BLaER1 treated with 17β-estradiol and CSF1 and Interleukin-3, amounts not matched to agents 10 nM and 100 nM (cell line): ENCODE results near the gene SULT4A1.
"Not testable (repeated sequence)": the region's sequence is repeated elsewhere in the genome, so short reads cannot be mapped to it uniquely, and the experiment has no call there.

Experiments
- H3K27ac ChIP-seq, 11 experiments: shearing (Covaris generic); formaldehyde crosslinking; 2 replicates each; pipeline ENCODE4 v1.8.1; 2022
- H3K27me3 ChIP-seq, 11 experiments: shearing (Covaris generic); formaldehyde crosslinking; 2 replicates each; pipeline ENCODE4 v1.8.1; 2022
- H3K36me3 ChIP-seq, 11 experiments: shearing (Covaris generic); formaldehyde crosslinking; 2 replicates each; pipeline ENCODE4 v1.8.1; 2022
- H3K4me1 ChIP-seq, 10 experiments: shearing (Covaris generic); formaldehyde crosslinking; 2 replicates each; pipeline ENCODE4 v1.8.1; 2022
- H3K4me2 ChIP-seq, 11 experiments: shearing (Covaris generic); formaldehyde crosslinking; 2 replicates each; pipeline ENCODE4 v1.8.1; 2022
- H3K4me3 ChIP-seq, 10 experiments: shearing (Covaris generic); formaldehyde crosslinking; 2 replicates each; pipeline ENCODE4 v1.8.1; 2022
- H3K9ac ChIP-seq, 11 experiments: shearing (Covaris generic); formaldehyde crosslinking; 2 replicates each; pipeline ENCODE4 v1.8.1; 2022
- H3K9me3 ChIP-seq, 11 experiments: shearing (Covaris generic); formaldehyde crosslinking; replicated peaks in 1 of 11; 2 replicates each; pipeline ENCODE4 v1.8.1; 2022
- H4K20me1 ChIP-seq, 11 experiments: shearing (Covaris generic); formaldehyde crosslinking; 2 replicates each; pipeline ENCODE4 v1.8.1; 2022
- Cebpa-rat ChIP-seq, 11 experiments: shearing (Covaris generic); IDR thresholded peaks; 2 replicates each; pipeline ENCODE4 v1.8.1; 2022

SULT4A1 gene

GRCh38 chr22:43876866-43877509, 14.7 kb upstream of the SULT4A1 start:
- Histone ChIP-seq H3K27me3 (no peaks in the 10 kb centered on the region), H3K4me3 (no peak overlapping the region), H3K9me3 (peaks cover 0 to 13% (median 0%) of the 10 kb centered on the region in 11 experiments; a peak in 4 of 22 replicates), H3K4me1 (no peaks in the 10 kb centered on the region), H4K20me1 (peaks cover 0 to 6% (median 0%) of the 10 kb centered on the region in 11 experiments; a peak in 2 of 22 replicates), H3K4me2 (no peak overlapping the region), H3K27ac (no peak overlapping the region), H3K36me3 (no peaks in the 10 kb centered on the region), H3K9ac (no peak overlapping the region)
- no peak for TF ChIP-seq Cebpa-rat (IDR thresholded peaks at IDR 0.05)

- H3K4me2 ChIP-seq, result no peak overlapping the region
- peaks cover 0 to 23% (median 4%) of the 10 kb centered on the region in 11 experiments; a peak in 7 of 22 replicates for H3K9me3 ChIP-seq
- H3K27ac ChIP-seq, result no peak overlapping the region
- TF ChIP-seq Cebpa-rat (IDR thresholded peaks at IDR 0.05), result no peak
- H3K27me3 ChIP-seq, result no peaks in the 10 kb centered on the region
- no peak overlapping the region for H3K9ac ChIP-seq
- H3K4me3 ChIP-seq, result no peak overlapping the region
- no peaks in the 10 kb centered on the region for H3K36me3 ChIP-seq
- no peaks in the 10 kb centered on the region for H4K20me1 ChIP-seq
- H3K4me1 ChIP-seq, result no peaks in the 10 kb centered on the region
These were observed 7.5 kb upstream of the SULT4A1 start for GRCh38 chr22:43869799-43870198.

- not testable (repeated sequence) for H3K4me3 ChIP-seq, H3K27ac ChIP-seq, H3K4me1 ChIP-seq, H4K20me1 ChIP-seq, H3K9ac ChIP-seq, H3K4me2 ChIP-seq, H3K36me3 ChIP-seq, H3K27me3 ChIP-seq
- peaks cover 0 to 20% (median 4%) of the 10 kb centered on the region in 11 experiments; a peak in 6 of 22 replicates for H3K9me3 ChIP-seq
These were observed 6.7 kb upstream of the SULT4A1 start for GRCh38 chr22:43869001-43869400.

GRCh38 chr22:43867839-43868635, 5.7 kb upstream of the SULT4A1 start:
- H3K27me3 ChIP-seq, result no peaks in the 10 kb centered on the region
- no peak overlapping the region for H3K4me2 ChIP-seq
- H3K9ac ChIP-seq, result no peak overlapping the region
- no peak overlapping the region for H3K27ac ChIP-seq
- peaks cover 0 to 20% (median 4%) of the 10 kb centered on the region in 11 experiments; a peak in 6 of 22 replicates for H3K9me3 ChIP-seq
- TF ChIP-seq Cebpa-rat (IDR thresholded peaks at IDR 0.05), result no peak
- H3K4me1 ChIP-seq, result no peaks in the 10 kb centered on the region
- no peak overlapping the region for H3K4me3 ChIP-seq
- H4K20me1 ChIP-seq, result no peaks in the 10 kb centered on the region
- H3K36me3 ChIP-seq, result no peaks in the 10 kb centered on the region

GRCh38 chr22:43862882-43863202, 529 bp upstream of the SULT4A1 start:
- no peak for TF ChIP-seq Cebpa-rat (IDR thresholded peaks at IDR 0.05)
- Histone ChIP-seq H3K9ac (no peak overlapping the region), H4K20me1 (no peaks in the 10 kb centered on the region; a peak in 2 of 22 replicates), H3K36me3 (no peaks in the 10 kb centered on the region), H3K27me3 (no peaks in the 10 kb centered on the region), H3K4me1 (peaks cover 0 to 8% (median 4%) of the 10 kb centered on the region in 10 experiments; a peak in 7 of 20 replicates), H3K4me3 (no peak overlapping the region), H3K4me2 (no peak overlapping the region), H3K9me3 (peaks cover 0 to 2% (median 0%) of the 10 kb centered on the region in 11 experiments; a peak in 3 of 22 replicates), H3K27ac (no peak overlapping the region)

GRCh38 chr22:43861529-43861928, 784 bp downstream of the SULT4A1 start:
- no peaks in the 10 kb centered on the region; a peak in 2 of 22 replicates for H4K20me1 ChIP-seq
- no peaks in the 10 kb centered on the region for H3K27me3 ChIP-seq
- H3K36me3 ChIP-seq, result no peaks in the 10 kb centered on the region
- TF ChIP-seq Cebpa-rat (IDR thresholded peaks at IDR 0.05), result no peak
- H3K27ac ChIP-seq, result no peak overlapping the region
- no peak overlapping the region for H3K4me2 ChIP-seq
- no peak overlapping the region for H3K9ac ChIP-seq
- H3K4me3 ChIP-seq, result no peak overlapping the region
- peaks cover 0 to 8% (median 4%) of the 10 kb centered on the region in 10 experiments; a peak in 7 of 20 replicates for H3K4me1 ChIP-seq
- H3K9me3 ChIP-seq, result peaks cover 6 to 16% (median 12%) of the 10 kb centered on the region in 11 experiments; a peak in 20 of 22 replicates

GRCh38 chr22:43860831-43861230, 1.5 kb downstream of the SULT4A1 start:
- H3K4me2 ChIP-seq, result no peak overlapping the region
- H3K4me3 ChIP-seq, result no peak overlapping the region
- H3K27ac ChIP-seq, result no peak overlapping the region
- H3K36me3 ChIP-seq, result no peaks in the 10 kb centered on the region
- H3K9ac ChIP-seq, result no peak overlapping the region
- H4K20me1 ChIP-seq, result no peaks in the 10 kb centered on the region; a peak in 2 of 22 replicates
- H3K4me1 ChIP-seq, result peaks cover 0 to 8% (median 4%) of the 10 kb centered on the region in 10 experiments; a peak in 7 of 20 replicates
- H3K27me3 ChIP-seq, result no peaks in the 10 kb centered on the region
- TF ChIP-seq Cebpa-rat (IDR thresholded peaks at IDR 0.05), result no peak
- peaks cover 12 to 23% (median 19%) of the 10 kb centered on the region in 11 experiments; a peak in 21 of 22 replicates for H3K9me3 ChIP-seq

- TF ChIP-seq Cebpa-rat (IDR thresholded peaks at IDR 0.05), result no peak
- H3K36me3 ChIP-seq, result no peaks in the 10 kb centered on the region
- H3K4me3 ChIP-seq, result no peak overlapping the region
- peaks cover 0 to 8% (median 5%) of the 10 kb centered on the region in 10 experiments; a peak in 7 of 20 replicates for H3K4me1 ChIP-seq
- no peak overlapping the region for H3K27ac ChIP-seq
- no peak overlapping the region for H3K4me2 ChIP-seq
- H4K20me1 ChIP-seq, result no peaks in the 10 kb centered on the region; a peak in 2 of 22 replicates
- no peaks in the 10 kb centered on the region for H3K27me3 ChIP-seq
- no peak overlapping the region for H3K9ac ChIP-seq
- H3K9me3 ChIP-seq, result peaks cover 12 to 23% (median 19%) of the 10 kb centered on the region in 11 experiments; a peak in 21 of 22 replicates
These were observed 2.2 kb downstream of the SULT4A1 start for GRCh38 chr22:43860126-43860525.

GRCh38 chr22:43859621-43860020, 2.7 kb downstream of the SULT4A1 start:
- H3K27ac ChIP-seq, result no peak overlapping the region
- peaks cover 12 to 23% (median 19%) of the 10 kb centered on the region in 11 experiments; a peak in 21 of 22 replicates for H3K9me3 ChIP-seq
- H3K27me3 ChIP-seq, result no peaks in the 10 kb centered on the region
- H3K4me1 ChIP-seq, result peaks cover 0 to 9% (median 5%) of the 10 kb centered on the region in 10 experiments; a peak in 7 of 20 replicates
- no peak overlapping the region for H3K4me2 ChIP-seq
- H3K9ac ChIP-seq, result no peak overlapping the region
- TF ChIP-seq Cebpa-rat (IDR thresholded peaks at IDR 0.05), result no peak
- no peaks in the 10 kb centered on the region; a peak in 2 of 22 replicates for H4K20me1 ChIP-seq
- no peak overlapping the region for H3K4me3 ChIP-seq
- H3K36me3 ChIP-seq, result no peaks in the 10 kb centered on the region
